GM12878 (cell line): ENCODE data around the gene SLTM. TPM values are rescaled to one million over a fixed set of nuclear protein-coding genes. Genes with fewer than 3 reads are reported as not detected.

Experiments
- ATAC-seq: fragments of 200-7000 bp; cut with Tn5 transposase; 3 replicates; pipeline ENCODE4 v1.9.1; 2020; ENCODE audit warnings: mild to moderate bottlenecking, moderate library complexity
- BruUV-seq: library from RNA; stranded (reverse); fragments of 400-500 nt; replicated peaks from 2 replicates; lab custom pipeline; 2021; lab: Mats Ljungman, UMichigan
- CTCF ChIA-PET: fragments of 300-600 bp; sonication (Branson Sonifier 250); formaldehyde crosslinking; extraction: SDS; loops from one replicate; lab custom pipeline; 2021; ENCODE audit warnings: inconsistent platforms; lab: Yijun Ruan, JAX
- POLR2A ChIA-PET: fragments of 350-600 bp; formaldehyde crosslinking; extraction: SDS; loops from one replicate; lab custom pipeline; 2021; ENCODE audit warnings: inconsistent platforms; lab: Charles Lee
- RAD21 ChIA-PET: fragments of 300-600 bp; sonication (Branson Sonifier 250); formaldehyde crosslinking; loops from one replicate; lab custom pipeline; 2023; ENCODE audit warnings: antibody characterized with exemption; ENCODE audit not compliant: unreplicated experiment; lab: Charles Lee
- SMC1A ChIA-PET: fragments of 300-600 bp; sonication (Branson Sonifier 250); formaldehyde crosslinking; loops from one replicate; lab custom pipeline; 2023; ENCODE audit not compliant: unreplicated experiment, uncharacterized antibody; lab: Charles Lee
- DNase-seq: peaks from one replicate; pipeline ENCODE4 v3.0.0-alpha.2; 2011; ENCODE audit warnings: low read depth, low spot score
- FAIRE-seq: peaks from 3 replicates; lab custom pipeline; 2011; peaks lifted over from hg19 to GRCh38; lab: Jason Lieb, UNC
- H2AFZ ChIP-seq: 2 replicates; pipeline ENCODE4 v1.6.0; 2011; ENCODE audit warnings: low read depth, low read length, control low read depth; ENCODE audit not compliant: control insufficient read depth
- H3K27ac ChIP-seq: 2 replicates; pipeline ENCODE4 v1.5.1; 2011; ENCODE audit warnings: control low read depth; ENCODE audit not compliant: control insufficient read depth, insufficient read depth
- H3K27me3 ChIP-seq, 2 experiments: replicated peaks in 1 of 2; 2 replicates each; pipeline versions ENCODE4 v1.6.0 to v1.6.1; 2011; ENCODE audit warnings: low read length in 1 of 2; ENCODE audit not compliant: control insufficient read depth in 2 of 2, insufficient read depth in 2 of 2
- H3K36me3 ChIP-seq, 2 experiments: 2 replicates each; pipeline ENCODE4 v1.5.1; 2011; ENCODE audit warnings: low read length in 1 of 2; ENCODE audit not compliant: control insufficient read depth in 2 of 2, insufficient read depth in 2 of 2
- H3K4me1 ChIP-seq: 2 replicates; pipeline ENCODE4 v1.6.1; 2011; ENCODE audit warnings: mild to moderate bottlenecking, low read length, moderate library complexity, mixed read lengths; ENCODE audit not compliant: control insufficient read depth, insufficient read depth
- H3K4me2 ChIP-seq: 2 replicates; pipeline ENCODE4 v1.6.0; 2011; ENCODE audit warnings: control low read depth; ENCODE audit not compliant: control insufficient read depth, insufficient read depth
- H3K4me3 ChIP-seq: fragments of 200-600 bp; sonication (generic); 2 replicates; pipeline ENCODE4 v1.5.1; 2016
- H3K79me2 ChIP-seq: 2 replicates; pipeline ENCODE4 v1.6.0; 2011; ENCODE audit warnings: low read length; ENCODE audit not compliant: control insufficient read depth, insufficient read depth
- H3K9ac ChIP-seq: 2 replicates; pipeline ENCODE4 v1.8.0; 2011; ENCODE audit warnings: low read length, control low read depth, mixed read lengths; ENCODE audit not compliant: control insufficient read depth, insufficient read depth
- H3K9me3 ChIP-seq: replicated peaks from 3 replicates; pipeline ENCODE4 v1.5.1; 2011; ENCODE audit warnings: mild to moderate bottlenecking, low read length; ENCODE audit not compliant: control insufficient read depth, insufficient read depth
- H4K20me1 ChIP-seq: 2 replicates; pipeline ENCODE4 v1.6.0; 2011; ENCODE audit not compliant: control insufficient read depth, insufficient read depth
- BMI1 ChIP-seq: fragments of 450-650 bp; IDR thresholded peaks from 2 replicates; pipeline ENCODE4 v1.6.1; 2016; ENCODE audit warnings: mild to moderate bottlenecking, moderate library complexity, borderline replicate concordance
- CEBPB ChIP-seq, 2 experiments: fragments of 150-350 bp in 1 of 2; IDR thresholded peaks; 2 replicates each; pipeline ENCODE4 v1.6.1; 2012 to 2014; ENCODE audit warnings: low read depth in 2 of 2, low read length in 2 of 2, borderline replicate concordance in 1 of 2, inconsistent platforms in 1 of 2
- EGR1 ChIP-seq, 2 experiments: IDR thresholded peaks; 1 replicate in 1 of 2; 2 replicates in 1 of 2; pipeline ENCODE4 v1.6.1; 2011 to 2012; ENCODE audit warnings: low read depth in 2 of 2, low read length in 2 of 2, borderline replicate concordance in 1 of 2, mild to moderate bottlenecking in 1 of 2, moderate library complexity in 1 of 2
- ESRRA ChIP-seq: IDR thresholded peaks from 2 replicates; pipeline ENCODE4 v1.6.1; 2012; ENCODE audit warnings: mild to moderate bottlenecking, low read length, improper control_type of control experiment
- LARP7 ChIP-seq: fragments of 450-650 bp; IDR thresholded peaks from 2 replicates; pipeline ENCODE4 v1.6.1; 2017; ENCODE audit warnings: mild to moderate bottlenecking
- MYB ChIP-seq: fragments of 150-350 bp; IDR thresholded peaks from 2 replicates; pipeline ENCODE4 v1.6.1; 2014; ENCODE audit warnings: mild to moderate bottlenecking, low read depth, low read length, borderline replicate concordance
- NR2C1 ChIP-seq: fragments of 450-650 bp; IDR thresholded peaks from 2 replicates; pipeline ENCODE4 v1.6.1; 2017; ENCODE audit warnings: antibody characterized with exemption, mild to moderate bottlenecking, moderate library complexity
- PAX5 ChIP-seq: IDR thresholded peaks from 2 replicates; pipeline ENCODE4 v1.6.1; 2011; ENCODE audit warnings: low read depth, low read length, borderline replicate concordance
- WRNIP1 ChIP-seq: IDR thresholded peaks from 2 replicates; pipeline ENCODE4 v1.6.1; 2011; ENCODE audit warnings: low read depth, low read length, improper control_type of control experiment, borderline replicate concordance
- YBX1 ChIP-seq: fragments of 450-650 bp; IDR thresholded peaks from 2 replicates; pipeline ENCODE4 v1.6.1; 2016; ENCODE audit warnings: antibody characterized with exemption
- ZBED1 ChIP-seq: IDR thresholded peaks from 2 replicates; pipeline ENCODE4 v1.6.1; 2016; ENCODE audit warnings: borderline replicate concordance
- ZNF24 ChIP-seq: fragments of 450-650 bp; IDR thresholded peaks from 2 replicates; pipeline ENCODE4 v1.6.1; 2017; ENCODE audit warnings: antibody characterized with exemption, mild to moderate bottlenecking
- ZNF687 ChIP-seq: fragments of 450-650 bp; IDR thresholded peaks from 2 replicates; pipeline ENCODE4 v1.6.1; 2017; ENCODE audit warnings: mild to moderate bottlenecking, moderate library complexity
- WGBS: methylation state at CpG from one replicate; pipeline ENCODE4 v1.1.6; 2016; ENCODE audit warnings: low lambda C conversion rate; ENCODE audit not compliant: insufficient replicate concordance, insufficient coverage; ENCODE audit errors: missing lambda C conversion rate; 5-methylcytosine and 5-hydroxymethylcytosine counted together
- in situ Hi-C: fragments of 300-500 bp; cut with MboI; formaldehyde crosslinking; loops from 9 replicates; pipeline ENCODE4 v1.14.3; 2018; ENCODE audit warnings: mixed read lengths
- intact Hi-C: fragments of 100-400 bp; cut with micrococcal nuclease; formaldehyde crosslinking; loops from one replicate; pipeline ENCODE4 v1.14.2; 2022; ENCODE audit not compliant: unreplicated experiment
- polyA plus RNA-seq, 11 experiments: library from polyadenylated mRNA; depleted of rRNA in 4 of 11; unstranded in 6 of 11; stranded (reverse) in 5 of 11; fragments of >200 nt; fragmentation: Nextera tagmentation in 4 of 11; fragmentation: Illumina TruSeq in 1 of 11; extraction: Ambion mirVana in 4 of 11; extraction: Trizol in 1 of 11; gene quantifications; 1 replicate in 1 of 11; 2 replicates in 10 of 11; pipeline versions ENCODE4 v1.2.1 to v1.2.3, GENCODE V29; 2011 to 2016; ENCODE audit warnings: inconsistent platforms in 2 of 11, missing spikeins in 2 of 11, low read depth in 1 of 11
- total RNA-seq, 4 experiments: library from RNA; depleted of rRNA in 3 of 4; stranded (reverse); fragments of >200 nt in 3 of 4; fragmentation: Illumina TruSeq in 1 of 4; extraction: Trizol in 1 of 4; gene quantifications; 2 replicates each; pipeline versions ENCODE4 v1.2.1 to v1.2.3, GENCODE V29; 2013 to 2021

Gene SLTM
- total and polyA plus RNA-seq, 10 of the 15 experiments (the other 5 are each of a cell fraction or from before 2014, with no cell fraction given), result 50.5 to 152 (median 90.9) TPM

DNA sequence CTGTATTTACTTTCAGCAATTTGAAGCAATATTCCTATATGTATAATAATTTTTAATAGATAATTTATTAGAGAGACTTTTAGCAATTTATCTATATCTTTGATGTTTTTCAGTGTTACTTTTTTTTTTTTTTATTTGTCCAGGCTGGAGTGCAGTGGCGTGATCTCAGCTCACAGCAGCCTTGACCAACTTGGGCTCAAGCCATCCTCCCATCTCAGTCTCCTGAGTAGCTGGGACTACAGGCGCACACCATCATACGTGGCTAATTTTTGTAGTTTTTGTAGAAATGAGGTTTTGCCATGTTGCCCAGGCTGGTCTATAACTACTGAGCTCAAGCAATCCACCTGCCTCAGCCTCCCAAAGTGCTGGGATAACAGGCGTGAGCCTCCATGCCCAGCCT, 25.3 kb upstream of the SLTM start:
- BruUV-seq, result no TSS peak
- intact Hi-C loops, result loop anchor here (10.0 kb wide), 1 partner anchor 734 kb away; no protein-coding TSS in a partner anchor
- Histone ChIP-seq H3K4me2 (no peak overlapping the region), H3K27ac (no peak overlapping the region), H2AFZ (no peak overlapping the region), H3K27me3 (no peaks in the 10 kb centered on the region), H3K4me3 (no peak overlapping the region), H3K79me2 (no peaks in the 10 kb centered on the region), H3K9me3 (no peaks in the 10 kb centered on the region), H4K20me1 (no peaks in the 10 kb centered on the region), H3K4me1 (peaks cover 8% of the 10 kb centered on the region), H3K36me3 (no peaks in the 10 kb centered on the region), H3K9ac (no peak overlapping the region)
- ChIA-PET SMC1A (interaction anchor here (0.6 to 0.8 kb wide), 2 partner anchors 63 to 533 kb away, joined by 3 read pairs; no protein-coding TSS in a partner anchor), RAD21 (no interaction called here), POLR2A (no interaction called here), CTCF (interaction anchor here (1.0 to 7.7 kb wide), 5 partner anchors 31 to 571 kb away, joined by 3 to 51 read pairs (median 13); no protein-coding TSS in a partner anchor)
- ATAC-seq (no peak), DNase-seq (no peak), FAIRE-seq (no peak)
- TF ChIP-seq MYB, result no peak
- TF ChIP-seq LARP7, result no peak
- no peak for TF ChIP-seq ZBED1
- TF ChIP-seq NR2C1, result no peak
- no peak for TF ChIP-seq YBX1
- TF ChIP-seq PAX5, result no peak
- TF ChIP-seq ESRRA, result no peak
- no peak for TF ChIP-seq ZNF24
- TF ChIP-seq EGR1 (IDR thresholded peaks at IDR 0.05; ENCODE audit: borderline replicate concordance in 1 of 2, low read depth in 2 of 2, low read length in 2 of 2), result no peak
- TF ChIP-seq CEBPB (IDR thresholded peaks at IDR 0.05; ENCODE audit: borderline replicate concordance in 1 of 2, low read depth in 2 of 2, low read length in 2 of 2), result no peak
- no peak for TF ChIP-seq BMI1
- no peak for TF ChIP-seq WRNIP1
- no peak for TF ChIP-seq ZNF687
- 97% methylated on average over 3 of the region's 4 CpGs for WGBS
- in situ Hi-C loops, result no loop called here
